ENCODE data around the gene PDHX. TPM values are rescaled to one million over a fixed set of nuclear protein-coding genes. Genes with fewer than 3 reads are reported as not detected.
A peak's percentile ranks its signal among the peaks of the same experiment; 100 is the strongest.

PDHX gene
- total and polyA plus RNA-seq, 8 donors = 7.2 to 21.2 (median 13.9) TPM

GRCh38 chr11:34964610-34965331, 48.4 kb downstream of the PDHX start:
- H3K4me3 ChIP-seq = no peak overlapping the region
- intact Hi-C loops (cut with DNase I) = no loop called here
- no peak for TF ChIP-seq CTCF (IDR thresholded peaks at IDR 0.05)
- no peak overlapping the region for H3K27ac ChIP-seq
- H3K27me3 ChIP-seq = no peaks in the 10 kb centered on the region
- no peak for DNase-seq
- WGBS, 2 donors = 61 to 64% methylated on average over 3 of the region's 3 CpGs
- no peaks in the 10 kb centered on the region for H3K9me3 ChIP-seq
- no peak for ATAC-seq
- H3K4me1 ChIP-seq = peaks cover 0 to 4% (median 0%) of the 10 kb centered on the region in 3 donors
- peaks cover 0 to 7% (median 0%) of the 10 kb centered on the region in 3 donors for H3K36me3 ChIP-seq
- FAIRE-seq = no peak

- FAIRE-seq = no peak
- Histone ChIP-seq H3K36me3 (peaks cover 0 to 7% (median 0%) of the 10 kb centered on the region in 3 donors), H3K4me1 (no peaks in the 10 kb centered on the region), H3K4me3 (no peak overlapping the region), H3K27me3 (no peaks in the 10 kb centered on the region), H3K27ac (no peak overlapping the region), H3K9me3 (no peaks in the 10 kb centered on the region)
- intact Hi-C loops (cut with DNase I) = no loop called here
- WGBS, 2 donors = 93 to 97% methylated on average over 4 of the region's 4 CpGs
- DNase-seq = no peak
- ATAC-seq = no peak
- TF ChIP-seq CTCF (IDR thresholded peaks at IDR 0.05) = no peak
These were observed 52.4 kb downstream of the PDHX start for GRCh38 chr11:34968862-34969261.

DNA sequence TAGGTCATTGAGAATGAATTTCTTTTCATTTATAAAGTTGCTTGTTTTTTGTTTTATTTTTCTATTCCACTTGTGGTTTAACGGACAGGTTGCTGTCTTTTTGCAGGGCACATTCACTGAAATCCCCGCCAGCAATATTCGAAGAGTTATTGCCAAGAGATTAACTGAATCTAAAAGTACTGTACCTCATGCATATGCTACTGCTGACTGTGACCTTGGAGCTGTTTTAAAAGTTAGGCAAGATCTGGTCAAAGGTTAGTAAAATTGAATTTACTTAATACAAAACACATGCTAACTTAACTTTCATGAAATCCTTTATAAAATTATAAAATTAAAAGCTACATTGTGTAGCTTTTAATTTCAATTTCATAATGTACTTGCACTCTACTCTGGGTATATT, 53.6 kb downstream of the PDHX start:
- H3K4me1 ChIP-seq = peaks cover 0 to 3% (median 0%) of the 10 kb centered on the region in 3 donors
- no peaks in the 10 kb centered on the region for H3K9me3 ChIP-seq
- no peak overlapping the region for H3K27ac ChIP-seq
- H3K36me3 ChIP-seq = peaks cover 0 to 7% (median 0%) of the 10 kb centered on the region in 3 donors
- FAIRE-seq (peak; percentile 17), ATAC-seq (peak in 3 of 4 donors; percentile 46 to 63 (median 57)), DNase-seq (no peak)
- 26 to 29% methylated on average over 3 of the region's 3 CpGs for WGBS, 2 donors
- intact Hi-C loops (cut with DNase I) = no loop called here
- no peak overlapping the region for H3K4me3 ChIP-seq
- TF ChIP-seq CTCF (IDR thresholded peaks at IDR 0.05) = no peak
- no peaks in the 10 kb centered on the region for H3K27me3 ChIP-seq

DNA sequence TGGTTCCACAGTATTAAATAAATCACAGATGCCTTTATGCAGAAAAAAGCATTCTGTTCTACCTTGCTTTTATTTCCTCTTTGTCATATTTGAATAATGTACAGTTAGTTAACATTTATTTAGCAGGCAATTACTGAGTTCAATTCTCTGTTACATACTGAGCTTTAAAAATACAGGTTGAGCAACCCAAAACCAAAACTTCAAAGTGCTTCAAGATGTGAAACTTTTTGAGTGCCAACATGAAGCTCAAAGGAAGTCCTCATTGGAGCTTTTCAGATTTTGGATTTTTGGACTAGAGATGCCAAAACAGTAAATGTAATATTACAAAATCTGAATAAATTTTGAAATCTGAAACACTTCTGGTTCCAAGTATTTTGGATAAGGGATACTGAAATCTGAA, 54.1 kb downstream of the PDHX start:
- Histone ChIP-seq H3K27ac (no peak overlapping the region), H3K27me3 (no peaks in the 10 kb centered on the region), H3K9me3 (no peaks in the 10 kb centered on the region), H3K4me1 (peaks cover 0 to 5% (median 3%) of the 10 kb centered on the region in 3 donors), H3K36me3 (peaks cover 0 to 7% (median 0%) of the 10 kb centered on the region in 3 donors), H3K4me3 (no peak overlapping the region)
- TF ChIP-seq CTCF (IDR thresholded peaks at IDR 0.05) = no peak
- no peak for FAIRE-seq
- no peak for ATAC-seq
- intact Hi-C loops (cut with DNase I) = no loop called here
- no peak for DNase-seq

DNA sequence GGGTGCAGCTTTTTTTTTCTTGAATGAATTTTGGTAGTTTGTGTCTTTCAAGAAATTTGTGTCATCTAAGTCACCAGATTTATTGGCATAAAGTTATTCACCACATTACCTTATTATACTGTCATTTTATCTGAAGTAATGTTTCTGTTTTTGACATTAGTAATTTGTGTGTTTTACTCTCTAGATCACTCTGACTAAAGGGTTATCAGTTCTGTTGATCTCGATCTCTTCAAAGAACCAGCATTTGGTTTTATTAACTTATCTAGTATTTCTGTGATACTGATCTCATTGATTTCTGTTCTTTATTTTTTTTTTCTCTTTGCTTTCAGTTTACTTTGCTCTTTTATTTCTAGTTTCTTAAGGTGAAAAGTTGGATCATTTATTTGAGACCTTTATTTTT, 55.5 kb downstream of the PDHX start:
- FAIRE-seq = no peak

More for the DNA sequence above, 55.5 kb downstream of the PDHX start:
- WGBS, 2 donors = 95 to 97% methylated on average over 1 of the region's 1 CpG
- ATAC-seq (no peak), DNase-seq (no peak)
- TF ChIP-seq CTCF (IDR thresholded peaks at IDR 0.05) = no peak
- Histone ChIP-seq H3K9me3 (no peaks in the 10 kb centered on the region), H3K4me1 (peaks cover 0 to 10% (median 8%) of the 10 kb centered on the region in 3 donors), H3K36me3 (peaks cover 0 to 4% (median 0%) of the 10 kb centered on the region in 3 donors), H3K27ac (no peak overlapping the region), H3K4me3 (no peak overlapping the region), H3K27me3 (no peaks in the 10 kb centered on the region)
- intact Hi-C loops (cut with DNase I) = no loop called here

Measured in pancreas (tissue), 10 donors.